Measurements from ENCODE around the gene WTAP.

GRCh38 chr6:159761873-159762680 is 34.8 kb downstream of the WTAP start, which contains the start of gene ACAT2:
- TF ChIP-seq RAD21 (IDR thresholded peaks at IDR 0.05; ENCODE audit: low read depth) (no peak), CEBPB (IDR thresholded peaks at IDR 0.05) (no peak), EGR1 (IDR thresholded peaks at IDR 0.05) (no peak), NFIC (IDR thresholded peaks at IDR 0.05) (no peak), REST (IDR thresholded peaks at IDR 0.05; ENCODE audit: low read depth) (no peak)
